GM21381 (cell line): ENCODE data around the gene GRWD1.

ENCODE experiments used
- ATAC-seq: cut with Tn5 transposase; IDR thresholded peaks from one replicate; pipeline ENCODE4 v1.9.1; 2021; ENCODE audit warnings: mild to moderate bottlenecking, moderate library complexity; ENCODE audit not compliant: unreplicated experiment

GRWD1 gene

GRCh38 chr19:48496959-48497727, 51.4 kb downstream of the GRWD1 start:
- ATAC-seq, result no peak

GRCh38 chr19:48497728-48498594, 52.2 kb downstream of the GRWD1 start:
- ATAC-seq, result no peak

GRCh38 chr19:48498595-48499311, 53.0 kb downstream of the GRWD1 start:
- no peak for ATAC-seq

GRCh38 chr19:48499316-48500090, 53.7 kb downstream of the GRWD1 start:
- no peak for ATAC-seq

- no peak for ATAC-seq
Measured at GRCh38 chr19:48500830-48501493, 55.2 kb downstream of the GRWD1 start.

- no peak for ATAC-seq
Measured at GRCh38 chr19:48501494-48502349, 55.9 kb downstream of the GRWD1 start.

GRCh38 chr19:48502350-48503018, 56.7 kb downstream of the GRWD1 start:
- no peak for ATAC-seq

- ATAC-seq, result no peak
Measured at GRCh38 chr19:48506138-48506733, 60.5 kb downstream of the GRWD1 start.
